Measurements from ENCODE around the gene SLC6A12.

SLC6A12 gene

GRCh38 chr12:177980-178828 is 35.8 kb downstream of the SLC6A12 start:
- DNase-seq (ENCODE audit: low read depth in 2 of 2), result no peak

GRCh38 chr12:177336-177979 is 36.5 kb downstream of the SLC6A12 start:
- DNase-seq (ENCODE audit: low read depth in 2 of 2), result no peak

GRCh38 chr12:176321-177181 is 37.4 kb downstream of the SLC6A12 start:
- no peak for DNase-seq (ENCODE audit: low read depth in 2 of 2)

GRCh38 chr12:175759-176158 is 38.2 kb downstream of the SLC6A12 start:
- no peak for DNase-seq (ENCODE audit: low read depth in 2 of 2)

- no peak for DNase-seq (ENCODE audit: low read depth in 2 of 2)
These were observed 38.7 kb downstream of the SLC6A12 start for GRCh38 chr12:175250-175649.

GRCh38 chr12:174596-174995 is 39.4 kb downstream of the SLC6A12 start:
- DNase-seq (ENCODE audit: low read depth in 2 of 2), result no peak

GRCh38 chr12:174124-174523 is 39.8 kb downstream of the SLC6A12 start:
- DNase-seq (ENCODE audit: low read depth in 2 of 2), result no peak

- no peak for DNase-seq (ENCODE audit: low read depth in 2 of 2)
These were observed 41.2 kb downstream of the SLC6A12 start for GRCh38 chr12:172732-173161.

GRCh38 chr12:171743-172676 is 41.9 kb downstream of the SLC6A12 start:
- no peak for DNase-seq (ENCODE audit: low read depth in 2 of 2)

GRCh38 chr12:171276-171675 is 42.7 kb downstream of the SLC6A12 start:
- DNase-seq (ENCODE audit: low read depth in 2 of 2), result no peak

- no peak for DNase-seq (ENCODE audit: low read depth in 2 of 2)
These were observed 43.4 kb downstream of the SLC6A12 start for GRCh38 chr12:170371-171225.

- DNase-seq (ENCODE audit: low read depth in 2 of 2), result no peak
These were observed 44.2 kb downstream of the SLC6A12 start for GRCh38 chr12:169528-170370.

- no peak for DNase-seq (ENCODE audit: low read depth in 2 of 2)
These were observed 45.0 kb downstream of the SLC6A12 start for GRCh38 chr12:168763-169525.

GRCh38 chr12:167959-168600 is 45.9 kb downstream of the SLC6A12 start:
- DNase-seq (ENCODE audit: low read depth in 2 of 2), result no peak

- DNase-seq (ENCODE audit: low read depth in 2 of 2), result no peak
These were observed 47.4 kb downstream of the SLC6A12 start for GRCh38 chr12:166425-167075.

GRCh38 chr12:165862-166368 is 48.0 kb downstream of the SLC6A12 start:
- DNase-seq (ENCODE audit: low read depth in 2 of 2), result no peak

GRCh38 chr12:164207-164606 is 49.8 kb downstream of the SLC6A12 start:
- DNase-seq (ENCODE audit: low read depth in 2 of 2), result no peak
